Thyroid gland (tissue), 4 donors: ENCODE data around the gene ZC2HC1B. TPM values are rescaled to one million over a fixed set of nuclear protein-coding genes. Genes with fewer than 3 reads are reported as not detected.

Experiments
- DNase-seq, 2 donors: peaks; one replicate each; pipeline ENCODE4 v3.0.0-alpha.2; 2019
- H3K27ac ChIP-seq, 3 donors: fragments of 200-600 bp; sonication (generic); 1 replicate in 2 of 3; 2 replicates in 1 of 3; pipeline ENCODE4 v1.5.1; 2016 to 2019; ENCODE audit warnings: mild to moderate bottlenecking in 1 of 3, moderate library complexity in 1 of 3
- H3K27me3 ChIP-seq: fragments of 200-600 bp; sonication (generic); one replicate; pipeline ENCODE4 v1.5.1; 2019
- H3K36me3 ChIP-seq, 2 donors: fragments of 200-600 bp; sonication (generic); one replicate each; pipeline ENCODE4 v1.5.1; 2016 to 2019
- H3K4me1 ChIP-seq, 2 donors: fragments of 200-600 bp; sonication (generic); one replicate each; pipeline ENCODE4 v1.5.1; 2017 to 2019
- H3K4me3 ChIP-seq, 3 donors: fragments of 200-600 bp; sonication (generic); replicated peaks in 1 of 3; 1 replicate in 2 of 3; 2 replicates in 1 of 3; pipeline ENCODE4 v1.5.1; 2016; ENCODE audit warnings: mild to moderate bottlenecking in 1 of 3
- H3K9me3 ChIP-seq: fragments of 200-600 bp; sonication (generic); one replicate; pipeline ENCODE4 v1.5.1; 2017
- CTCF ChIP-seq, 6 experiments: fragments of 200-600 bp in 3 of 6; fragments of 450-650 bp in 3 of 6; sonication (generic) in 3 of 6; IDR thresholded peaks; one replicate each; pipeline ENCODE4 v1.5.1; 2016 to 2019; ENCODE audit warnings: antibody characterized with exemption in 6 of 6, mild to moderate bottlenecking in 2 of 6, inconsistent platforms in 1 of 6, moderate library complexity in 1 of 6
- POLR2A ChIP-seq, 2 donors: fragments of 450-650 bp; IDR thresholded peaks; one replicate each; pipeline ENCODE4 v1.6.1; 2017; ENCODE audit warnings: antibody characterized with exemption in 2 of 2, mild to moderate bottlenecking in 2 of 2, moderate library complexity in 1 of 2
- WGBS, 2 donors: methylation state at CpG; one replicate each; pipeline ENCODE4 v1.1.5; 2017; 5-methylcytosine and 5-hydroxymethylcytosine counted together
- intact Hi-C: fragments of 100-400 bp; cut with DNase I; formaldehyde crosslinking; loops from one replicate; pipeline ENCODE4 v1.15.1; 2023
- total RNA-seq, 4 donors: library from RNA; depleted of rRNA; stranded (reverse); fragments of >200 nt; gene quantifications; one replicate each; pipeline ENCODE4 v1.2.3, GENCODE V29; 2016

ZC2HC1B gene
- total RNA-seq, 4 donors from 2014 or later, result not detected

- Histone ChIP-seq H3K4me3 (no peak overlapping the region), H3K9me3 (no peaks in the 10 kb centered on the region), H3K4me1 (peaks cover 8% of the 10 kb centered on the region in 2 donors), H3K27ac (no peak overlapping the region), H3K36me3 (no peaks in the 10 kb centered on the region), H3K27me3 (no peaks in the 10 kb centered on the region)
- intact Hi-C loops, result loop anchor here (5.0 kb wide), 1 partner anchor 62 kb away; no protein-coding TSS in a partner anchor
- peak; percentile 22 to 25 for DNase-seq
- 35 to 44% methylated on average over 9 of the region's 9 CpGs for WGBS, 2 donors
- no peak for TF ChIP-seq POLR2A (IDR thresholded peaks at IDR 0.05)
- TF ChIP-seq CTCF (IDR thresholded peaks at IDR 0.05), result no peak
Measured at GRCh38 chr6:143949962-143950361, 85.7 kb downstream of the ZC2HC1B start.

GRCh38 chr6:143950875-143951274 lies 86.6 kb downstream of the ZC2HC1B start:
- Histone ChIP-seq H3K4me3 (no peak overlapping the region), H3K36me3 (no peaks in the 10 kb centered on the region), H3K27ac (no peak overlapping the region), H3K27me3 (no peaks in the 10 kb centered on the region), H3K4me1 (peaks cover 8% of the 10 kb centered on the region in 2 donors), H3K9me3 (no peaks in the 10 kb centered on the region)
- WGBS, 2 donors, result 67 to 71% methylated on average over 3 of the region's 3 CpGs
- DNase-seq, result no peak
- intact Hi-C loops, result no loop called here
- no peak for TF ChIP-seq CTCF (IDR thresholded peaks at IDR 0.05)
- no peak for TF ChIP-seq POLR2A (IDR thresholded peaks at IDR 0.05)

- Histone ChIP-seq H3K4me3 (no peak overlapping the region), H3K27me3 (no peaks in the 10 kb centered on the region), H3K4me1 (peaks cover 8% of the 10 kb centered on the region in 2 donors), H3K27ac (no peak overlapping the region), H3K36me3 (no peaks in the 10 kb centered on the region), H3K9me3 (no peaks in the 10 kb centered on the region)
- no peak for DNase-seq
- WGBS, 2 donors, result 89 to 93% methylated on average over 9 of the region's 9 CpGs
- intact Hi-C loops, result no loop called here
- TF ChIP-seq CTCF (IDR thresholded peaks at IDR 0.05) (no peak), POLR2A (IDR thresholded peaks at IDR 0.05) (no peak)
Measured at GRCh38 chr6:143952060-143952778, 87.9 kb downstream of the ZC2HC1B start.

- Histone ChIP-seq H3K9me3 (no peaks in the 10 kb centered on the region), H3K4me1 (peaks cover 8% of the 10 kb centered on the region in 2 donors), H3K36me3 (no peaks in the 10 kb centered on the region), H3K4me3 (no peak overlapping the region), H3K27me3 (no peaks in the 10 kb centered on the region), H3K27ac (no peak overlapping the region)
- 64 to 78% methylated on average over 4 of the region's 4 CpGs for WGBS, 2 donors
- DNase-seq, result no peak
- intact Hi-C loops, result no loop called here
- TF ChIP-seq POLR2A (IDR thresholded peaks at IDR 0.05), result no peak
- no peak for TF ChIP-seq CTCF (IDR thresholded peaks at IDR 0.05)
Measured at GRCh38 chr6:143952947-143953701, 88.8 kb downstream of the ZC2HC1B start.

- 85 to 87% methylated on average over 4 of the region's 4 CpGs for WGBS, 2 donors
- no peak for DNase-seq
Measured at GRCh38 chr6:143953922-143954321, 89.6 kb downstream of the ZC2HC1B start.

More at GRCh38 chr6:143953922-143954321, 89.6 kb downstream of the ZC2HC1B start:
- Histone ChIP-seq H3K36me3 (no peaks in the 10 kb centered on the region), H3K4me1 (peaks cover 8% of the 10 kb centered on the region in 2 donors), H3K9me3 (no peaks in the 10 kb centered on the region), H3K4me3 (no peak overlapping the region), H3K27ac (no peak overlapping the region), H3K27me3 (no peaks in the 10 kb centered on the region)
- intact Hi-C loops, result no loop called here
- TF ChIP-seq CTCF (IDR thresholded peaks at IDR 0.05) (no peak), POLR2A (IDR thresholded peaks at IDR 0.05) (no peak)
